ENCODE measurements around the gene ARSG. TPM values are rescaled to one million over a fixed set of nuclear protein-coding genes. Genes with fewer than 3 reads are reported as not detected.

Gene ARSG
- total RNA-seq, 2 donors from 2014 or later: 5.4 to 16.9 TPM

- no peak for ATAC-seq (ENCODE audit: insufficient number of reproducible peaks, low FRiP score, low read depth)
- peak overlapping the region; percentile 88 to 98 for H3K27ac ChIP-seq
- peak overlapping the region; percentile 51 for H3K4me3 ChIP-seq
- TF ChIP-seq, protein P1, sequence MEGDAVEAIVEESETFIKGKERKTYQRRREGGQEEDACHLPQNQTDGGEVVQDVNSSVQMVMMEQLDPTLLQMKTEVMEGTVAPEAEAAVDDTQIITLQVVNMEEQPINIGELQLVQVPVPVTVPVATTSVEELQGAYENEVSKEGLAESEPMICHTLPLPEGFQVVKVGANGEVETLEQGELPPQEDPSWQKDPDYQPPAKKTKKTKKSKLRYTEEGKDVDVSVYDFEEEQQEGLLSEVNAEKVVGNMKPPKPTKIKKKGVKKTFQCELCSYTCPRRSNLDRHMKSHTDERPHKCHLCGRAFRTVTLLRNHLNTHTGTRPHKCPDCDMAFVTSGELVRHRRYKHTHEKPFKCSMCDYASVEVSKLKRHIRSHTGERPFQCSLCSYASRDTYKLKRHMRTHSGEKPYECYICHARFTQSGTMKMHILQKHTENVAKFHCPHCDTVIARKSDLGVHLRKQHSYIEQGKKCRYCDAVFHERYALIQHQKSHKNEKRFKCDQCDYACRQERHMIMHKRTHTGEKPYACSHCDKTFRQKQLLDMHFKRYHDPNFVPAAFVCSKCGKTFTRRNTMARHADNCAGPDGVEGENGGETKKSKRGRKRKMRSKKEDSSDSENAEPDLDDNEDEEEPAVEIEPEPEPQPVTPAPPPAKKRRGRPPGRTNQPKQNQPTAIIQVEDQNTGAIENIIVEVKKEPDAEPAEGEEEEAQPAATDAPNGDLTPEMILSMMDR (IDR thresholded peaks at IDR 0.05): no peak
- no peaks in the 10 kb centered on the region for H3K36me3 ChIP-seq
- no peaks in the 10 kb centered on the region for H3K9me3 ChIP-seq
- no peaks in the 10 kb centered on the region for H3K27me3 ChIP-seq (replicated peaks; ENCODE audit: insufficient read depth)
- DNase-seq (ENCODE audit: low spot score): no peak
- peaks cover 18 to 27% of the 10 kb centered on the region in 2 donors for H3K4me1 ChIP-seq (ENCODE audit: control insufficient read depth in 1 of 2, low read depth in 2 of 2)
These were observed 86.5 kb downstream of the ARSG start for GRCh38 chr17:68377771-68378267.

DNA sequence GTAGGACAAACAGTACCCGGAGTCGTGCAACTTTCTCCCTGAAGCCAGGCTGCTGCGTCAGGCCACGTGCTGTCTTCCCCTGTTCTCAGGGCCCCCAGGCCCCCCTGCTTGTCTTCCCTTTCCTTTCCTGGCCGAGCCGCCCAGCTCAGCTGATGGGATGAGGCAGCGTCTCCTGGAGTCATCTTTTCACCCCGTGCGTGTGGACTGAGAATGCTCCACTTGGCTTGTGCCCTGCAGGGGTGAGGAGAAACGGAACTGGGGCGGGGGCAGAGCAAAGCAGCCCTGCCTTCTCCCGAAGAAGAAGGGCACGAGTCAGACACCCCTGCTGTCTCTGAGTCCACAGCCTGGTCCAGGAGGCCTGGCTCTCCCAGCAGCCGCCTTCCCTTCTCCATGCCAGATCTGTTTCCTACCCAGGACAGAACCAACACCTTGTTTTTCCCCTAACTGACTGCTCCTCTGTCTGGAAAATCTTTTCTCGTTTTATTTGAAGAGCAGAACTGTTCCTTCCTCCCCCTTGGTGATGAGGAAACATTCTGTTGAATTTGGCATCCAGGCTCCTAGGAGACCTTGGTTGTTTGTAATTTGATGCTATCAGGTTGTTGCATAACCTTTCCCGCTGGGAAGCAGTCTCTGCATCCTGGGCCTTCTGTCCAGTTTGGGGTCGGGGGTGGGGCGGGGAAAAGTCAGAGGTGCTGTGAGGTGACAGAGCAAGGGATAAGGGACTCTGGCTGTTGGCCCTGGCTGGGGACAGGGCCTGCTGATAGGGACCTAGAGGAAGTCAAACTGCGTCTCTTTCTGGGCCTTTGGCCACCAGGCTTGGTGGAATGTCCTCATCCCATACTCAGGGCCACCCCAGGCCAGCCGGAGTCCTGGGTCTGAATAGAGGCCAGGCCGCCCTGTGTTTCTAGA, 87.2 kb downstream of the ARSG start:
- TF ChIP-seq, protein P1 (IDR thresholded peaks at IDR 0.05): no peak
- Histone ChIP-seq H3K27me3 (replicated peaks; ENCODE audit: insufficient read depth) (no peaks in the 10 kb centered on the region), H3K36me3 (no peaks in the 10 kb centered on the region), H3K4me3 (peak overlapping the region; percentile 51), H3K4me1 (ENCODE audit: control insufficient read depth in 1 of 2, low read depth in 2 of 2) (peaks cover 18 to 27% of the 10 kb centered on the region in 2 donors), H3K27ac (peak overlapping the region; percentile 88 to 98), H3K9me3 (no peaks in the 10 kb centered on the region)
- DNase-seq (ENCODE audit: low spot score): peak; percentile 89
- ATAC-seq (ENCODE audit: insufficient number of reproducible peaks, low FRiP score, low read depth): peak; percentile 90

GRCh38 chr17:68379177-68379510, 87.8 kb downstream of the ARSG start:
- Histone ChIP-seq H3K9me3 (no peaks in the 10 kb centered on the region), H3K36me3 (no peaks in the 10 kb centered on the region), H3K27me3 (replicated peaks; ENCODE audit: insufficient read depth) (no peaks in the 10 kb centered on the region), H3K4me1 (ENCODE audit: control insufficient read depth in 1 of 2, low read depth in 2 of 2) (peaks cover 18 to 27% of the 10 kb centered on the region in 2 donors), H3K4me3 (peak overlapping the region; percentile 51), H3K27ac (peak overlapping the region; percentile 88 to 98)
- ATAC-seq (ENCODE audit: insufficient number of reproducible peaks, low FRiP score, low read depth) (no peak), DNase-seq (ENCODE audit: low spot score) (no peak)
- TF ChIP-seq, protein P1 (IDR thresholded peaks at IDR 0.05): no peak

DNA sequence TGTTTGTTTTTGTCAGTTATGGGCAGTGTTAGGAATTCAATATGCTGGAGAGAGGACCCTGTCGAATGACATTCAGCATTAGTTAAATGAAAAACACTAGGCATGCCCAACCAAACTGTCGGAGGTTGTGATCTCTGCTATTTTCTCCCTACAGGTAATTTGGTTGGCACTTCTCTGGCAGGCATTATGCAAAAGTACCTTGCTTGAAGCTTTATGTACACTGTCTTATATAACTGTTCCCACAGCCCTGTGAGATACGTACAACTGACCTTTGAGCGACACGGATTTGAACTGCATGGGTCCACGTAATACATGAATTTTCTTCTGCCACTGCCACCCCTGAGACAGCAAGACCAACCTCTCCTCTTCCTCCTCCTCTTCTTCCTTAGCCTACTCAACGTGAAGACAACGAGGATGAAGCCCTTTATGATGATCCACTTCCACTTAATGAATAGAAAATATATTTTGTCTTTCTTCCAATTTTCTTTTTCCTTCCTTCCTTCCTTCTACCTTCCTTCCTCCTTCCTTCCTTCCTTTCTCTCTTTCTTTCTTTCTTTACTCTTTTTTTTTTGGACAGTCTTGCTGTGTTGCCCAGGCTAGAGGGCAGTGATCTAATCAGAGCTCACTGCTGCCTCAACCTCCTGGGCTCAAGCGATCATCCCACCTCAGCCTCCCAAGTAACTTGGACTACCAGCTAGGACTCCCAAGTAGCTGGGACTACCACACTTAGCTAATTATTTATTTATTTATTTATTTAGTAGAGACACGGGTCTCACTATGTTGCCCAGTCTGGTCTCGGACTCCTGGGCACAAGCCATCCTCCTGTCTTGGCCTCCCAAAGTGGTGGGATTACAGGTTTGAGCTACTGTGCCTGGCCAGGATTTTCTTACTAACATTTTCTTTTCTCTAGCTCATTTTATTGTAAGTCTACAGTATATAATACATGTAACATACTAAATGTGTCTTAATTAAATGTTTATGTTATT, 88.7 kb downstream of the ARSG start:
- Histone ChIP-seq H3K27ac (peak overlapping the region; percentile 88 to 98), H3K4me1 (ENCODE audit: control insufficient read depth in 1 of 2, low read depth in 2 of 2) (peaks cover 18 to 27% of the 10 kb centered on the region in 2 donors), H3K36me3 (no peaks in the 10 kb centered on the region), H3K9me3 (no peaks in the 10 kb centered on the region), H3K4me3 (no peak overlapping the region), H3K27me3 (replicated peaks; ENCODE audit: insufficient read depth) (no peaks in the 10 kb centered on the region)
- TF ChIP-seq, protein P1 (IDR thresholded peaks at IDR 0.05): no peak
- no peak for DNase-seq (ENCODE audit: low spot score)
- ATAC-seq (ENCODE audit: insufficient number of reproducible peaks, low FRiP score, low read depth): no peak

All from thoracic aorta (tissue), 2 donors.